ENCODE results near the gene NHSL1.
A peak's percentile ranks its signal among the peaks of the same experiment; 100 is the strongest.

The NHSL1 gene

GRCh38 chr6:138497286-138497685 is 2.0 kb downstream of the NHSL1 start:
- no peak for DNase-seq (ENCODE audit: low read depth)
- H3K4me3 ChIP-seq (ENCODE audit: low read length) = no peak overlapping the region
- no peak for TF ChIP-seq CTCF (conservative IDR thresholded peaks at IDR 0.05; ENCODE audit: low read length)

DNA sequence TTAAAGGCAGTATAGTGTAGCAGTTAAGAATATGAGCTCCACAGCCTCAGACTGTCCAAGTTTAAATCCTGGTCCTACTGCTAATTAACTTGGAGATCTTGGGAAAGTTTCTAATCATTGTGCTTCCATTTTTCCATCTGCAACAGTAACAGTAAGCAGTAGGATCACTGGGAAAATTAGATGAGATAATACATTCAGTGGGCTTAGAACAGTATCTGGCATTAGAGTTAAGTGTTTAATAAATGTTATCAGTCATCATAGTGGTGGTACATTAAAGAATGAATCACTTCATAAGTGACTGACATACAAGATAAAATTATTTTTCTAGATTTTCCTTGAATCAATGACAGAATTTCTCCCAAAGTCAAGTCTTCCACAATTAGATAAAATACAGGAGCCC is 5.0 kb downstream of the NHSL1 start:
- no peak for TF ChIP-seq CTCF (conservative IDR thresholded peaks at IDR 0.05; ENCODE audit: low read length)
- DNase-seq (ENCODE audit: low read depth) = no peak
- H3K4me3 ChIP-seq (ENCODE audit: low read length) = no peak overlapping the region

GRCh38 chr6:138493413-138493812 is 5.9 kb downstream of the NHSL1 start:
- H3K4me3 ChIP-seq (ENCODE audit: low read length) = no peak overlapping the region
- TF ChIP-seq CTCF (conservative IDR thresholded peaks at IDR 0.05; ENCODE audit: low read length) = no peak
- DNase-seq (ENCODE audit: low read depth) = peak; percentile 64

GRCh38 chr6:138492871-138493270 is 6.4 kb downstream of the NHSL1 start:
- TF ChIP-seq CTCF (conservative IDR thresholded peaks at IDR 0.05; ENCODE audit: low read length) = no peak
- H3K4me3 ChIP-seq (ENCODE audit: low read length) = no peak overlapping the region
- no peak for DNase-seq (ENCODE audit: low read depth)

- H3K4me3 ChIP-seq (ENCODE audit: low read length) = no peak overlapping the region
- no peak for DNase-seq (ENCODE audit: low read depth)
- no peak for TF ChIP-seq CTCF (conservative IDR thresholded peaks at IDR 0.05; ENCODE audit: low read length)
Measured at GRCh38 chr6:138492113-138492512, 7.2 kb downstream of the NHSL1 start.

- peak; percentile 12 for DNase-seq (ENCODE audit: low read depth)
- H3K4me3 ChIP-seq (ENCODE audit: low read length) = no peak overlapping the region
- no peak for TF ChIP-seq CTCF (conservative IDR thresholded peaks at IDR 0.05; ENCODE audit: low read length)
Measured at GRCh38 chr6:138491017-138491416, 8.3 kb downstream of the NHSL1 start.

GRCh38 chr6:138489846-138490245 is 9.4 kb downstream of the NHSL1 start:
- DNase-seq (ENCODE audit: low read depth) = no peak
- TF ChIP-seq CTCF (conservative IDR thresholded peaks at IDR 0.05; ENCODE audit: low read length) = no peak
- no peak overlapping the region for H3K4me3 ChIP-seq (ENCODE audit: low read length)

Data from AG10803 (cell line).